Metanephros (tissue), 1 donor: ENCODE measurements around the gene XDH. TPM values are rescaled to one million over a fixed set of nuclear protein-coding genes. Genes with fewer than 3 reads are reported as not detected.

ENCODE experiments used
- total RNA-seq: library from RNA; depleted of rRNA; stranded (reverse); fragments of >200 nt; gene quantifications from one replicate; pipeline ENCODE4 v1.2.3, GENCODE V29; 2014

XDH gene
- total RNA-seq, result 0.06 TPM

DNA sequence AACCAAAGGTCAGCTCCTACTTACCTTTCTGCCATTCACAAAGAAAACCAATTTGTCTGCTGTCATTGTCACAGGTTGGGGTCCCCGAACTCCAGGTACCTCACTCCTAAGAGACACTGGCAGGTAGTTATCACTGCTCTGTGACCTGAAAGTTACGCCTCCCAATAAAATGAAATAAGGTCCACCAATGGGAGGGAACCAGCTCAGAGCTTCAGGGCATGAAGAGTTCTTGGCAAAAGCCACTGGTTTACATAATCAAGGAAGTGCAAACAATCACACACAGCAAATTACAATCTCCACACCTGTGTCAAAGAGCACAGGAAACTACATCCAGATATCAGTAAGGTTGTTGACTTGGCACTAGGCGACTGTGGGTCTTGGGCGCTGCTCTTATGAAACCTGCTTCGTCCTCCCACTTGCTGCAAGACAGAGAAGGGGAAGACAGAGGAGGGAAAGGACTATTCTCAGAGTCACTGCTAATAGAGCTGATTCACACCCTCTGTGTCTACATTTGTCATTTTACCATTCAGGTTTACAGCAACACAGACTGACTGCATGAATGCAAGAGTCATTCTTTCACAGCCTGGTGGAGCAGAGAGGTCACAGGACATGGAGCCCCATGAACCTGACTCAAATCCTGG lies at the start of gene XDH:
Gene XDH (minus strand): TSS at position 142 of the 641 bp plus-strand sequence. CDS start 76 bp downstream, at position 66.

Other genes with a start within 250 kb of the XDH start
- gene CAPN14, start 197.2 kb downstream of the XDH start, total RNA-seq, result 0.12 TPM
- 26.4 TPM for gene EHD3, start 180.6 kb downstream of the XDH start, total RNA-seq
- gene SRD5A2, start 166.2 kb upstream of the XDH start, total RNA-seq, result 0.06 TPM